PC-9 (cell line): ENCODE measurements around the gene CLDN3. TPM values are rescaled to one million over a fixed set of nuclear protein-coding genes. Genes with fewer than 3 reads are reported as not detected.

Source experiments
- BruUV-seq: library from RNA; stranded (reverse); fragments of 400-500 nt; replicated peaks from 2 replicates; lab custom pipeline; 2021; lab: Mats Ljungman, UMichigan
- CTCF ChIA-PET: fragments of 300-600 bp; sonication (Branson Sonifier 250); formaldehyde crosslinking; loops from one replicate; lab custom pipeline; 2022; ENCODE audit warnings: antibody characterized with exemption; lab: Charles Lee
- POLR2A ChIA-PET: fragments of 300-600 bp; sonication (Branson Sonifier 250); formaldehyde crosslinking; loops from one replicate; lab custom pipeline; 2022; ENCODE audit warnings: antibody characterized with exemption; ENCODE audit not compliant: unreplicated experiment; lab: Charles Lee
- DNase-seq, 2 experiments: peaks; one replicate each; pipeline versions ENCODE4 v3.0.0 to v3.0.0-alpha.2; 2015 to 2022; ENCODE audit warnings: mixed read lengths in 1 of 2
- H2AFZ ChIP-seq: fragments of 200-600 bp; sonication (generic); 2 replicates; pipeline ENCODE4 v1.8.1; 2017; ENCODE audit warnings: antibody characterized with exemption
- H3F3A ChIP-seq: fragments of 200-600 bp; sonication (generic); 2 replicates; pipeline ENCODE4 v1.8.1; 2017; ENCODE audit warnings: antibody characterized with exemption, mild to moderate bottlenecking, low read depth; ENCODE audit not compliant: insufficient read depth
- H3K27ac ChIP-seq: fragments of 200-600 bp; sonication (generic); 2 replicates; pipeline ENCODE4 v1.6.1; 2016; ENCODE audit warnings: mixed run types
- H3K27me3 ChIP-seq: fragments of 200-600 bp; sonication (generic); 2 replicates; pipeline ENCODE4 v1.6.1; 2016; ENCODE audit warnings: low read depth, mixed run types; ENCODE audit not compliant: insufficient read depth
- H3K36me3 ChIP-seq: fragments of 200-600 bp; sonication (generic); 2 replicates; pipeline ENCODE4 v1.6.1; 2016; ENCODE audit warnings: low read depth, mixed run types
- H3K4me1 ChIP-seq: fragments of 200-600 bp; sonication (generic); replicated peaks from 2 replicates; pipeline ENCODE4 v1.6.1; 2016; ENCODE audit warnings: mixed run types; ENCODE audit not compliant: insufficient read depth
- H3K4me2 ChIP-seq: fragments of 200-600 bp; sonication (generic); 2 replicates; pipeline ENCODE4 v1.6.1; 2017; ENCODE audit warnings: mixed run types
- H3K4me3 ChIP-seq: fragments of 200-600 bp; sonication (generic); 2 replicates; pipeline ENCODE4 v1.6.1; 2016; ENCODE audit warnings: mixed run types
- H3K79me2 ChIP-seq: fragments of 200-600 bp; sonication (generic); 2 replicates; pipeline ENCODE4 v1.6.1; 2017; ENCODE audit warnings: low read depth, mixed run types
- H3K9me2 ChIP-seq: fragments of 200-600 bp; sonication (generic); 2 replicates; pipeline ENCODE4 v1.8.1; 2017; ENCODE audit warnings: mild to moderate bottlenecking; ENCODE audit not compliant: insufficient read depth
- H3K9me3 ChIP-seq: fragments of 200-600 bp; sonication (generic); 2 replicates; pipeline ENCODE4 v1.8.1; 2016; ENCODE audit warnings: low read depth; ENCODE audit not compliant: insufficient read depth
- H4K20me1 ChIP-seq: fragments of 200-600 bp; sonication (generic); 2 replicates; pipeline ENCODE4 v1.8.1; 2017; ENCODE audit not compliant: insufficient read depth
- EZH2 ChIP-seq: fragments of 200-600 bp; sonication (generic); IDR thresholded peaks from 2 replicates; pipeline ENCODE4 v1.8.0; 2017; ENCODE audit warnings: antibody characterized with exemption, low read depth
- intact Hi-C: fragments of 100-400 bp; cut with micrococcal nuclease; formaldehyde crosslinking; loops from one replicate; pipeline ENCODE4 v1.10.0; 2022; ENCODE audit not compliant: unreplicated experiment
- total RNA-seq: library from RNA; stranded (reverse); gene quantifications from 2 replicates; pipeline ENCODE4 v1.2.3, GENCODE V29; 2021
- TF ChIP-seq, protein P1 (sequence below): fragments of 200-600 bp; sonication (generic); conservative IDR thresholded peaks from 2 replicates; pipeline ENCODE4 v1.6.1; 2017; ENCODE audit warnings: mixed run types, antibody characterized with exemption, mild to moderate bottlenecking, moderate library complexity

The CLDN3 gene
- total RNA-seq, 1 experiment from 2014 or later = 31.3 TPM

DNA sequence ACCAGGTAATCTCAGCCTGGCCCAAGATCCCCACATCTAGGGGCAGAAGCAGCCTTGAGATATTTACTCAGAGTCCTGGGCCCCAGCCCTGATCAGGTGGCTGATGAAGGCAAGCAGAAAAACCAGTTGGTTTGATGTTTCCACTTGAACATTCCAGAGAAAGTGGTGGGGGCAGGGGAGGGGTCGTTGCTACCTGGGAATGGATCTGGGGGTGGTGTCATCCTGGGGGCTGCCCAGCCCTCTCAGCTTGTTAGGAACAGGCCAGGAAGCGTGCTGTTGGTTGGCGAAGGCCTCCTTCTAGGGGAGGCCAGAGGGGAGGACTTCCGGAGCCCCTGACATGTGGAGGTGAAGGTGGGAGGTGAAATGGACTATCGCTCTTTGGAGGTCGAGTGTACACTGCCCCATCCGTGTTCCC is 27.7 kb downstream of the CLDN3 start:
- ChIA-PET CTCF (interaction anchor here (1.3 kb wide), 1 partner anchor 80 kb away, joined by 3 read pairs; no protein-coding TSS in a partner anchor), POLR2A (interaction anchor here (0.6 to 3.9 kb wide), 9 partner anchors 28 to 237 kb away, joined by 3 to 68 read pairs (median 4); partner anchors contain the start of genes CLDN3 and CLDN4)
- Histone ChIP-seq H4K20me1 (peaks cover 3% of the 10 kb centered on the region; the same call in 1 of the 2 replicates), H3K79me2 (peaks cover 35% of the 10 kb centered on the region), H3F3A (peaks cover 60% of the 10 kb centered on the region), H3K27ac (peak overlapping the region; percentile 100), H3K36me3 (peaks cover 2% of the 10 kb centered on the region; the same call in 1 of the 2 replicates), H3K4me2 (peak overlapping the region; percentile 84), H3K27me3 (no peaks in the 10 kb centered on the region), H3K4me3 (peak overlapping the region; percentile 50), H3K9me3 (no peaks in the 10 kb centered on the region), H3K9me2 (no peaks in the 10 kb centered on the region), H2AFZ (no peak overlapping the region), H3K4me1 (peaks cover 83% of the 10 kb centered on the region)
- peak; percentile 87 to 89 for DNase-seq
- TF ChIP-seq EZH2 = no peak
- TF ChIP-seq, protein P1, sequence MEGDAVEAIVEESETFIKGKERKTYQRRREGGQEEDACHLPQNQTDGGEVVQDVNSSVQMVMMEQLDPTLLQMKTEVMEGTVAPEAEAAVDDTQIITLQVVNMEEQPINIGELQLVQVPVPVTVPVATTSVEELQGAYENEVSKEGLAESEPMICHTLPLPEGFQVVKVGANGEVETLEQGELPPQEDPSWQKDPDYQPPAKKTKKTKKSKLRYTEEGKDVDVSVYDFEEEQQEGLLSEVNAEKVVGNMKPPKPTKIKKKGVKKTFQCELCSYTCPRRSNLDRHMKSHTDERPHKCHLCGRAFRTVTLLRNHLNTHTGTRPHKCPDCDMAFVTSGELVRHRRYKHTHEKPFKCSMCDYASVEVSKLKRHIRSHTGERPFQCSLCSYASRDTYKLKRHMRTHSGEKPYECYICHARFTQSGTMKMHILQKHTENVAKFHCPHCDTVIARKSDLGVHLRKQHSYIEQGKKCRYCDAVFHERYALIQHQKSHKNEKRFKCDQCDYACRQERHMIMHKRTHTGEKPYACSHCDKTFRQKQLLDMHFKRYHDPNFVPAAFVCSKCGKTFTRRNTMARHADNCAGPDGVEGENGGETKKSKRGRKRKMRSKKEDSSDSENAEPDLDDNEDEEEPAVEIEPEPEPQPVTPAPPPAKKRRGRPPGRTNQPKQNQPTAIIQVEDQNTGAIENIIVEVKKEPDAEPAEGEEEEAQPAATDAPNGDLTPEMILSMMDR = no peak
- intact Hi-C loops = no loop called here
- BruUV-seq = no TSS peak

DNA sequence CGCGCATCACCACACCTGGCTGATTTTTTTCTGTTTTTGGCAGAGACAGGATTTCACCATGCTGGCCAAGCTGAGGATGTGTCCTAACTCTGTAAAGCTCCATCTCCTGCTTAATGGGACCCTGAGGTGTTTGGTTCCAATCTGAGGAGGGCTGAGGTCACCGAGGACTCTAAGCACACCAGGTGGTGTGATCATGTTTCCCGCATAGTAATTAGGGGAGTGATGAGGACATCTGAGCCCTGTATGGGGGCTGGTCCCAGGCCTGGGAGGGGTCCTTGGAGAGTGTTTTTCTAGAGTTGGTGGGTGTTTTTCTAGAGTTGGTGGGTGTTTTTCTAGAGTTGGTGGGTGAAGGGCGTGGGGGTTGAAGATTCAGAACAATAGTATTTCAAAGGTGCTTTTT is 28.5 kb downstream of the CLDN3 start:
- peaks cover 7% of the 10 kb centered on the region; the same call in 1 of the 2 replicates for H3K36me3 ChIP-seq
- peaks cover 6% of the 10 kb centered on the region; the same call in 1 of the 2 replicates for H4K20me1 ChIP-seq
- no peak for TF ChIP-seq EZH2
- TF ChIP-seq, protein P1 = no peak
- H3K9me2 ChIP-seq = no peaks in the 10 kb centered on the region
- BruUV-seq = no TSS peak
- H3K4me1 ChIP-seq = peaks cover 83% of the 10 kb centered on the region
- peak overlapping the region; percentile 84 for H3K4me2 ChIP-seq
- DNase-seq = peak; percentile 64 to 84
- peak overlapping the region; percentile 100 for H3K27ac ChIP-seq
- ChIA-PET CTCF (interaction anchor here (0.6 to 0.9 kb wide), 2 partner anchors 28 to 114 kb away, joined by 3 read pairs; partner anchors contain the start of gene CLDN3), POLR2A (interaction anchor here (0.5 to 3.9 kb wide), 12 partner anchors 18 to 278 kb away, joined by 3 to 68 read pairs (median 9); partner anchors contain the start of genes CLDN3 and CLDN4)
- no peaks in the 10 kb centered on the region for H3K9me3 ChIP-seq
- H2AFZ ChIP-seq = no peak overlapping the region
- peaks cover 54% of the 10 kb centered on the region for H3F3A ChIP-seq
- H3K4me3 ChIP-seq = peak overlapping the region; percentile 50; the same call in 1 of the 2 replicates
- intact Hi-C loops = loop anchor here (1.0 kb wide), 1 partner anchor 114 kb away; no protein-coding TSS in a partner anchor
- H3K27me3 ChIP-seq = no peaks in the 10 kb centered on the region
- H3K79me2 ChIP-seq = peaks cover 42% of the 10 kb centered on the region

DNA sequence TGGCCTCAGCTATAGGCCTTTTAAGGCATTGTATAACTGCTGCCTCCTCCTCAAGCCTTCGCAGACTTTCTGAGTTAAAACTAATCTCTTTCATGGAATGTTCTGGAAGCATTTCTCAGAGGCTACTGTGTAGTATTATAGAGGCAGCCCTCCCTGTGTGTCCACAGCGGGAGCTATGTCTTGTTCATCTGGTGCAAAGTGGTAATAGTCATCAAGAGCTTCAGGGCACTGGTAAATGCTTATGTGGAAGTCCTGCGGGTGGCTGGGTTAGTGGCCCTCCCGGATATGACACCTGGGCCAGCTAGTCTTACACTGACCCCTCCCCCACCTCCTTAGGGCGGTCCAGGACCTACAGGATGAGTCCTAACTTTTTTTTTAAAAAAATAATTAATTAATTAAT is 29.3 kb downstream of the CLDN3 start:
- H3K4me3 ChIP-seq = no peak overlapping the region
- H2AFZ ChIP-seq = no peak overlapping the region
- peaks cover 50% of the 10 kb centered on the region for H3K79me2 ChIP-seq
- H3K27me3 ChIP-seq = no peaks in the 10 kb centered on the region
- BruUV-seq = no TSS peak
- peak overlapping the region; percentile 100 for H3K27ac ChIP-seq
- POLR2A ChIA-PET = interaction anchor here (0.6 to 3.9 kb wide), 10 partner anchors 29 to 250 kb away, joined by 3 to 68 read pairs (median 8); partner anchors contain the start of genes CLDN3 and CLDN4
- peak; percentile 78 to 86 for DNase-seq
- H3K9me2 ChIP-seq = no peaks in the 10 kb centered on the region
- peak overlapping the region; percentile 99 for H3K4me2 ChIP-seq
- peaks cover 15% of the 10 kb centered on the region; the same call in 1 of the 2 replicates for H3K36me3 ChIP-seq
- CTCF ChIA-PET = interaction anchor here (0.5 to 0.9 kb wide), 3 partner anchors 59 to 114 kb away, joined by 3 to 4 read pairs (median 4); no protein-coding TSS in a partner anchor
- peaks cover 6% of the 10 kb centered on the region; the same call in 1 of the 2 replicates for H4K20me1 ChIP-seq
- H3K9me3 ChIP-seq = no peaks in the 10 kb centered on the region
- peaks cover 54% of the 10 kb centered on the region for H3F3A ChIP-seq
- TF ChIP-seq EZH2 = no peak
- TF ChIP-seq, protein P1 = no peak
- intact Hi-C loops = loop anchor here (1.0 kb wide), 1 partner anchor 115 kb away; no protein-coding TSS in a partner anchor
- peaks cover 82% of the 10 kb centered on the region for H3K4me1 ChIP-seq
